Naive B cell (primary cell): ENCODE measurements around the gene CPNE7. TPM values are rescaled to one million over a fixed set of nuclear protein-coding genes. Genes with fewer than 3 reads are reported as not detected.
"Not testable (repeated sequence)": the region's sequence is repeated elsewhere in the genome, so short reads cannot be mapped to it uniquely, and the experiment has no call there.

Experiments
- ATAC-seq, 2 donors: fragments of 150-1000 bp; cut with Tn5 transposase; 2 replicates each; pipeline ENCODE4 v1.10.0; 2021; ENCODE audit warnings: low read depth in 2 of 2, mild to moderate bottlenecking in 2 of 2, moderate library complexity in 2 of 2
- DNase-seq: peaks from one replicate; pipeline ENCODE4 v3.0.0; 2022
- H3K27ac Mint-ChIP-seq, 6 donors: one replicate each; pipeline ENCODE4 v1.8.0; 2020 to 2022; ENCODE audit warnings: mild to moderate bottlenecking in 6 of 6, mixed read lengths in 6 of 6, moderate library complexity in 5 of 6, inconsistent platforms in 2 of 6
- H3K27me3 Mint-ChIP-seq, 3 donors: one replicate each; pipeline ENCODE4 v1.8.0; 2021 to 2022; ENCODE audit warnings: mixed read lengths in 3 of 3, mild to moderate bottlenecking in 1 of 3
- H3K36me3 Mint-ChIP-seq, 2 donors: one replicate each; pipeline ENCODE4 v1.8.0; 2020 to 2022; ENCODE audit warnings: mixed read lengths in 2 of 2, inconsistent platforms in 1 of 2, mild to moderate bottlenecking in 1 of 2
- H3K4me1 Mint-ChIP-seq, 3 donors: one replicate each; pipeline ENCODE4 v1.8.0; 2020 to 2022; ENCODE audit warnings: mixed read lengths in 3 of 3, inconsistent platforms in 1 of 3, mild to moderate bottlenecking in 1 of 3, moderate library complexity in 1 of 3
- H3K4me3 Mint-ChIP-seq, 8 donors: one replicate each; pipeline ENCODE4 v1.8.0; 2020 to 2022; ENCODE audit warnings: mild to moderate bottlenecking in 8 of 8, mixed read lengths in 8 of 8, moderate library complexity in 8 of 8, inconsistent platforms in 2 of 8
- H3K9me3 Mint-ChIP-seq, 7 donors: one replicate each; pipeline ENCODE4 v1.8.0; 2020 to 2022; ENCODE audit warnings: mixed read lengths in 7 of 7, mild to moderate bottlenecking in 5 of 7, inconsistent platforms in 2 of 7, moderate library complexity in 1 of 7
- polyA plus RNA-seq, 6 donors: library from polyadenylated mRNA; unstranded; fragments of 300-500 nt; fragmentation: Illumina TruSeq; gene quantifications; one replicate each; pipeline ENCODE4 v1.2.3, GENCODE V29; 2021; ENCODE audit warnings: low read depth in 6 of 6

Gene CPNE7
- polyA plus RNA-seq, 6 donors from 2014 or later = not detected

GRCh38 chr16:89586853-89587252 lies 11.3 kb downstream of the CPNE7 start:
- Mint-ChIP-seq H3K27ac (peak overlapping the region in 1 of 6 donors; percentile 47), H3K4me3 (peak overlapping the region in 1 of 8 donors; percentile 15), H3K36me3 (no peaks in the 10 kb centered on the region), H3K27me3 (no peaks in the 10 kb centered on the region), H3K9me3 (no peaks in the 10 kb centered on the region), H3K4me1 (no peaks in the 10 kb centered on the region)
- ATAC-seq (no peak), DNase-seq (no peak)

GRCh38 chr16:89587676-89588075 lies 12.1 kb downstream of the CPNE7 start:
- H3K27ac Mint-ChIP-seq, H3K9me3 Mint-ChIP-seq, H3K4me1 Mint-ChIP-seq, DNase-seq, H3K4me3 Mint-ChIP-seq, ATAC-seq, H3K27me3 Mint-ChIP-seq, H3K36me3 Mint-ChIP-seq: not testable (repeated sequence)

GRCh38 chr16:89588413-89589109 lies 13.0 kb downstream of the CPNE7 start:
- ATAC-seq = no peak
- no peaks in the 10 kb centered on the region for H3K27me3 Mint-ChIP-seq
- DNase-seq = no peak
- no peak overlapping the region for H3K27ac Mint-ChIP-seq
- H3K9me3 Mint-ChIP-seq = no peaks in the 10 kb centered on the region
- no peak overlapping the region for H3K4me3 Mint-ChIP-seq
- H3K36me3 Mint-ChIP-seq = no peaks in the 10 kb centered on the region
- H3K4me1 Mint-ChIP-seq = no peaks in the 10 kb centered on the region

GRCh38 chr16:89589241-89589926 lies 13.8 kb downstream of the CPNE7 start:
- Mint-ChIP-seq H3K27me3 (no peaks in the 10 kb centered on the region), H3K4me1 (no peaks in the 10 kb centered on the region), H3K27ac (peak overlapping the region in 1 of 6 donors; percentile 68), H3K9me3 (no peaks in the 10 kb centered on the region), H3K4me3 (no peak overlapping the region), H3K36me3 (no peaks in the 10 kb centered on the region)
- ATAC-seq (no peak), DNase-seq (no peak)

GRCh38 chr16:89593841-89594240 lies 18.3 kb downstream of the CPNE7 start:
- Mint-ChIP-seq H3K27me3 (no peaks in the 10 kb centered on the region), H3K36me3 (no peaks in the 10 kb centered on the region), H3K9me3 (no peaks in the 10 kb centered on the region), H3K27ac (no peak overlapping the region), H3K4me3 (no peak overlapping the region), H3K4me1 (no peaks in the 10 kb centered on the region)
- no peak for DNase-seq
- no peak for ATAC-seq

GRCh38 chr16:89595330-89596060 lies 19.9 kb downstream of the CPNE7 start:
- Mint-ChIP-seq H3K4me1 (no peaks in the 10 kb centered on the region), H3K27me3 (no peaks in the 10 kb centered on the region), H3K9me3 (no peaks in the 10 kb centered on the region), H3K36me3 (no peaks in the 10 kb centered on the region), H3K27ac (no peak overlapping the region), H3K4me3 (no peak overlapping the region)
- DNase-seq (no peak), ATAC-seq (no peak)

- ATAC-seq (no peak), DNase-seq (no peak)
- Mint-ChIP-seq H3K4me1 (no peaks in the 10 kb centered on the region), H3K4me3 (no peak overlapping the region), H3K27ac (no peak overlapping the region), H3K27me3 (no peaks in the 10 kb centered on the region), H3K9me3 (no peaks in the 10 kb centered on the region), H3K36me3 (no peaks in the 10 kb centered on the region)
Measured at GRCh38 chr16:89596061-89596689, 20.6 kb downstream of the CPNE7 start.

- Mint-ChIP-seq H3K27ac (no peak overlapping the region), H3K4me1 (no peaks in the 10 kb centered on the region), H3K4me3 (no peak overlapping the region), H3K9me3 (no peaks in the 10 kb centered on the region), H3K27me3 (peaks cover 0 to 4% (median 0%) of the 10 kb centered on the region in 3 donors), H3K36me3 (no peaks in the 10 kb centered on the region)
- no peak for ATAC-seq
- no peak for DNase-seq
Measured at GRCh38 chr16:89596957-89597649, 21.5 kb downstream of the CPNE7 start.

GRCh38 chr16:89598199-89598598 lies 22.6 kb downstream of the CPNE7 start:
- Mint-ChIP-seq H3K27me3 (peaks cover 0 to 15% (median 6%) of the 10 kb centered on the region in 3 donors), H3K36me3 (no peaks in the 10 kb centered on the region), H3K9me3 (no peaks in the 10 kb centered on the region), H3K4me1 (peaks cover 6 to 9% (median 6%) of the 10 kb centered on the region in 3 donors), H3K27ac (no peak overlapping the region), H3K4me3 (no peak overlapping the region)
- no peak for DNase-seq
- no peak for ATAC-seq

- H3K4me1 Mint-ChIP-seq = peaks cover 6 to 10% (median 6%) of the 10 kb centered on the region in 3 donors
- H3K27me3 Mint-ChIP-seq = peaks cover 0 to 16% (median 6%) of the 10 kb centered on the region in 3 donors
- H3K4me3 Mint-ChIP-seq = no peak overlapping the region
- peak overlapping the region in 1 of 6 donors; percentile 39 for H3K27ac Mint-ChIP-seq
- H3K36me3 Mint-ChIP-seq = no peaks in the 10 kb centered on the region
- peak; percentile 47 to 59 for ATAC-seq
- no peak for DNase-seq
- H3K9me3 Mint-ChIP-seq = no peaks in the 10 kb centered on the region
Measured at GRCh38 chr16:89599451-89599858, 23.9 kb downstream of the CPNE7 start.

- Mint-ChIP-seq H3K27me3 (peaks cover 0 to 16% (median 6%) of the 10 kb centered on the region in 3 donors), H3K9me3 (no peaks in the 10 kb centered on the region), H3K36me3 (no peaks in the 10 kb centered on the region), H3K4me3 (no peak overlapping the region), H3K4me1 (peaks cover 6 to 10% (median 6%) of the 10 kb centered on the region in 3 donors), H3K27ac (no peak overlapping the region)
- no peak for DNase-seq
- no peak for ATAC-seq
Measured at GRCh38 chr16:89599902-89600301, 24.3 kb downstream of the CPNE7 start.

GRCh38 chr16:89600427-89600826 lies 24.9 kb downstream of the CPNE7 start:
- Mint-ChIP-seq H3K27ac (peak overlapping the region in 1 of 6 donors; percentile 15), H3K4me1 (peaks cover 6 to 10% (median 6%) of the 10 kb centered on the region in 3 donors), H3K27me3 (peaks cover 0 to 16% (median 6%) of the 10 kb centered on the region in 3 donors), H3K4me3 (no peak overlapping the region), H3K36me3 (no peaks in the 10 kb centered on the region), H3K9me3 (no peaks in the 10 kb centered on the region)
- ATAC-seq = no peak
- no peak for DNase-seq

- H3K27me3 Mint-ChIP-seq = peaks cover 0 to 16% (median 6%) of the 10 kb centered on the region in 3 donors
- no peak for DNase-seq
- H3K27ac Mint-ChIP-seq = peak overlapping the region in 1 of 6 donors; percentile 15
- no peak for ATAC-seq
- no peak overlapping the region for H3K4me3 Mint-ChIP-seq
- no peaks in the 10 kb centered on the region for H3K9me3 Mint-ChIP-seq
- no peaks in the 10 kb centered on the region for H3K36me3 Mint-ChIP-seq
- H3K4me1 Mint-ChIP-seq = peaks cover 6 to 10% (median 6%) of the 10 kb centered on the region in 3 donors
Measured at GRCh38 chr16:89600956-89601355, 25.4 kb downstream of the CPNE7 start.
